Mesothelial cell of epicardium (in vitro differentiated cells): Measurements from ENCODE around the gene SLC29A1. TPM values are rescaled to one million over a fixed set of nuclear protein-coding genes. Genes with fewer than 3 reads are reported as not detected.

Experiments
- DNase-seq, 2 experiments: peaks; one replicate each; pipeline ENCODE4 v3.0.0; 2021; ENCODE audit warnings: low spot score in 2 of 2; ENCODE audit not compliant: unreplicated experiment in 2 of 2
- H3K27ac Mint-ChIP-seq: 2 replicates; pipeline ENCODE4 v1.8.0; 2021; ENCODE audit warnings: mixed read lengths
- H3K27me3 Mint-ChIP-seq: 2 replicates; pipeline ENCODE4 v1.8.0; 2021; ENCODE audit warnings: low read depth, mixed read lengths
- H3K36me3 Mint-ChIP-seq: 2 replicates; pipeline ENCODE4 v1.8.0; 2021; ENCODE audit warnings: mixed read lengths
- H3K4me1 Mint-ChIP-seq: 2 replicates; pipeline ENCODE4 v1.8.0; 2021; ENCODE audit warnings: mixed read lengths
- H3K4me3 Mint-ChIP-seq: 2 replicates; pipeline ENCODE4 v1.8.0; 2021; ENCODE audit warnings: mild to moderate bottlenecking, moderate library complexity, mixed read lengths
- H3K9me3 Mint-ChIP-seq: 2 replicates; pipeline ENCODE4 v1.8.0; 2021; ENCODE audit warnings: mixed read lengths
- total RNA-seq: library from RNA; stranded (reverse); gene quantifications from 3 replicates; pipeline ENCODE4 v1.2.1, GENCODE V29; 2021
- TF ChIP-seq, protein P1 (sequence below): fragments of 200-600 bp; sonication (generic); IDR thresholded peaks from one replicate; pipeline ENCODE4 v1.5.0; 2021; ENCODE audit warnings: antibody characterized with exemption; ENCODE audit not compliant: unreplicated experiment

Gene SLC29A1
- total RNA-seq, 1 donor from 2014 or later, result 13.2 TPM

DNA sequence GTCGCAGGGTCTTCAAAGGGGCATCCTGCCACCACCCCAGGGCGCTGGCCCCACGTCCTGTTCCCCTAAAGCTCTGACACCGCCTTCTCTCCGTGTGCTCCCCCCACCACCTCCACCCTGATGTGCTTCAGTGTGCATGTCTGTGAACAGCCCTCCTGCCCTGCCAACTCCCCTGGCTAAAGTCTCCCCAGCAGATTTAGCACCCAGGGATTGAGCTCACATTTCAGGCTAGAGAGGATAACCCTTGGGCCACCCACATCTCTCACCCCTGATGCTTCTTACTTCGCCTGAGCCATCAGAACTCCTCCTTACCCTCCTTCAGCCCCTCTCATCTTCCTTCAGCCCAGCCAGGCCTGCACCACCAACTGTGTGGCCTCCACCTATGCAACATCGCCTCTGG, 54.4 kb downstream of the SLC29A1 start:
- TF ChIP-seq, protein P1, sequence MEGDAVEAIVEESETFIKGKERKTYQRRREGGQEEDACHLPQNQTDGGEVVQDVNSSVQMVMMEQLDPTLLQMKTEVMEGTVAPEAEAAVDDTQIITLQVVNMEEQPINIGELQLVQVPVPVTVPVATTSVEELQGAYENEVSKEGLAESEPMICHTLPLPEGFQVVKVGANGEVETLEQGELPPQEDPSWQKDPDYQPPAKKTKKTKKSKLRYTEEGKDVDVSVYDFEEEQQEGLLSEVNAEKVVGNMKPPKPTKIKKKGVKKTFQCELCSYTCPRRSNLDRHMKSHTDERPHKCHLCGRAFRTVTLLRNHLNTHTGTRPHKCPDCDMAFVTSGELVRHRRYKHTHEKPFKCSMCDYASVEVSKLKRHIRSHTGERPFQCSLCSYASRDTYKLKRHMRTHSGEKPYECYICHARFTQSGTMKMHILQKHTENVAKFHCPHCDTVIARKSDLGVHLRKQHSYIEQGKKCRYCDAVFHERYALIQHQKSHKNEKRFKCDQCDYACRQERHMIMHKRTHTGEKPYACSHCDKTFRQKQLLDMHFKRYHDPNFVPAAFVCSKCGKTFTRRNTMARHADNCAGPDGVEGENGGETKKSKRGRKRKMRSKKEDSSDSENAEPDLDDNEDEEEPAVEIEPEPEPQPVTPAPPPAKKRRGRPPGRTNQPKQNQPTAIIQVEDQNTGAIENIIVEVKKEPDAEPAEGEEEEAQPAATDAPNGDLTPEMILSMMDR, result no peak
- no peaks in the 10 kb centered on the region for H3K36me3 Mint-ChIP-seq
- peaks cover 66% of the 10 kb centered on the region for H3K27me3 Mint-ChIP-seq
- H3K4me1 Mint-ChIP-seq, result no peaks in the 10 kb centered on the region
- no peaks in the 10 kb centered on the region for H3K9me3 Mint-ChIP-seq
- no peak overlapping the region for H3K4me3 Mint-ChIP-seq
- H3K27ac Mint-ChIP-seq, result no peak overlapping the region
- no peak for DNase-seq

DNA sequence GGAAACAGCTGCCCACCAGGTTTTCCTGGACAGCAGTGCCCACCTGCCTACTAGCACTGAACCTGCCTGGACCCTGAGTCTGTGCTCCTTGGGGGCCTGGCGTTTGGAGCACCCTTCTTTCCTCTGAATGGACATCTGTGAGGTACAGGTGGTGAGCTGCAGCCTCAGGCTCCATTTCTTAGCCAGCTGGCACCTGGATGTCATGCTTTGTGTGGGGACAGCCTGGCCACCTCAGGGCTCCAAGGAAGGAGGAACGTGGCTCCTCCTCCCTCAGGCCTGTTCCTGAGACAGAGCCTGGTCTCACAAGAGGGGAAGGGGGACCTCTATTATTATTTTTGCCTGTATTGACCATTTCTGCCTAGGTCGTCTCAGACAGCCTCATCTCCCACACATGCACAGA, 54.9 kb downstream of the SLC29A1 start:
- TF ChIP-seq, protein P1, result no peak
- H3K27me3 Mint-ChIP-seq, result peaks cover 65% of the 10 kb centered on the region
- no peak for DNase-seq
- no peaks in the 10 kb centered on the region for H3K9me3 Mint-ChIP-seq
- no peak overlapping the region for H3K4me3 Mint-ChIP-seq
- no peaks in the 10 kb centered on the region for H3K36me3 Mint-ChIP-seq
- no peaks in the 10 kb centered on the region for H3K4me1 Mint-ChIP-seq
- no peak overlapping the region for H3K27ac Mint-ChIP-seq

DNA sequence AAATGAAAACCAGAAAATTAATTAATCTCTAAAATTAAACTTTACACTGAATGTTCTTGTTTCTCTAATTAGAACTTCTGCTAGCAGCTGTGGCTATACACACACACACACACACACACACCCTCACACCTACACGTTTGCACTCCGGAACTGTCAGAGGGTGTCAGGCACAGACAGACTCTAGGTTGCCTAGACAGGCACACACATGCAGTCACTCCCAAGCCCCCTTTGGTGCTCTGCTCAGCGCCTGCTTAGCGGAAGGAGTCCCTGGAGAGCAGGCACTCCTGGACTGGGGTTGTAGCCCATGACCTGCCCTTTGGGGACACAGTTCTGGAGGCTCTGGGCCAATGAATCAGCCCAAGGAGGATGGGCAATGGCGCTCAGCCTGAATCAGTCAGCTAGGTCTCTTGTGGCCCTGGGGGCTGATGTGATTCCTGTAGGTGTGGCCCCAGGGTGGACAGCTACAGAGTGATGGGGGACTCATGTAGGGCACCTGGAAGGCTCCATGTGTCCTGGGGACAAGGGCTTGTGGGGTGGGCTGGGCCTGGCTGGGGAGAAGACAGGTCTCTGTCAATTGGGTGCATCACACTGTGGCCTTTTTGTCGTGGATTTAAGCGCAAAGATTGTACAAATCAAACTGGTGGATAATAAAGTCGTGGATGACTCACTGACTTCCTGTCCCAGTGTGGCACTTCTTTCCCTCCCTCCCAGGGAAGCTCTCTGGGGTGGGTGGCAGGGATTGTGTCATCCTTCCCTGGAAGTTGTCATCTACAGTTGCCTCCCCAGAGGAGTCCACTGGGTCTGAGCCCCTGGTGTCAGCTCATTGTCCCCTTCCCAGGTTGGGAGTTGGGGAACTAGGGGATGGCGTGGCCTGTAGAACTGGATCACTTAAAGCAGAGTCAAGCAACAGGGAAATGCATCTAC, 55.6 kb downstream of the SLC29A1 start:
- TF ChIP-seq, protein P1, result no peak
- H3K9me3 Mint-ChIP-seq, result no peaks in the 10 kb centered on the region
- H3K36me3 Mint-ChIP-seq, result no peaks in the 10 kb centered on the region
- no peak for DNase-seq
- H3K4me1 Mint-ChIP-seq, result no peaks in the 10 kb centered on the region
- peaks cover 67% of the 10 kb centered on the region for H3K27me3 Mint-ChIP-seq
- no peak overlapping the region for H3K27ac Mint-ChIP-seq
- no peak overlapping the region for H3K4me3 Mint-ChIP-seq

Other genes with a start within 250 kb of the SLC29A1 start
- 46.9 to 50.9 TPM (median 49.5 TPM) in 3 replicates for gene MRPL14, start 96.1 kb upstream of the SLC29A1 start, total RNA-seq
- 44.7 to 54.9 TPM (median 49.3 TPM) in 3 replicates for gene TMEM63B, start 96.0 kb upstream of the SLC29A1 start, total RNA-seq
- not detected in 3 replicates for gene CAPN11, start 64.8 kb upstream of the SLC29A1 start, total RNA-seq
- gene MYMX, start 6.7 kb upstream of the SLC29A1 start, total RNA-seq, result not detected in 3 replicates
- gene HSP90AB1, start 23.5 kb downstream of the SLC29A1 start, total RNA-seq, result 992 to 1,038 TPM (median 1,015 TPM) in 3 replicates
- gene SLC35B2, start 33.9 kb downstream of the SLC29A1 start, total RNA-seq, result 33.4 to 38.2 TPM (median 37.1 TPM) in 3 replicates
- gene NFKBIE, start 42.0 kb downstream of the SLC29A1 start, total RNA-seq, result 8.9 to 9.7 TPM (median 9.2 TPM) in 3 replicates
- 0.45 to 0.80 TPM (median 0.56 TPM) in 3 replicates for gene TMEM151B, start 46.9 kb downstream of the SLC29A1 start, total RNA-seq
- gene AARS2, start 89.8 kb downstream of the SLC29A1 start, total RNA-seq, result 31.6 to 33.5 TPM (median 33.4 TPM) in 3 replicates
- gene SPATS1, start 119.1 kb downstream of the SLC29A1 start, total RNA-seq, result not detected in 3 replicates
- gene CDC5L, start 164.1 kb downstream of the SLC29A1 start, total RNA-seq, result 25.6 to 26.0 TPM (median 25.7 TPM) in 3 replicates